GM23338 (cell line): ENCODE results near the gene STOX2. TPM values are rescaled to one million over a fixed set of nuclear protein-coding genes. Genes with fewer than 3 reads are reported as not detected.

Source experiments
- ATAC-seq: fragments of 200-7000 bp; cut with Tn5 transposase; 3 replicates; pipeline ENCODE4 v1.9.1; 2020
- DNase-seq: peaks from one replicate; pipeline ENCODE4 v3.0.0-alpha.2; 2015; ENCODE audit warnings: low spot score
- H2AFZ ChIP-seq: fragments of 200-600 bp; sonication (generic); 2 replicates; pipeline ENCODE4 v1.8.0; 2016; ENCODE audit warnings: antibody characterized with exemption, mild to moderate bottlenecking, moderate library complexity
- H3F3A ChIP-seq: fragments of 200-600 bp; sonication (generic); replicated peaks from 2 replicates; pipeline ENCODE4 v1.8.0; 2017; ENCODE audit warnings: antibody characterized with exemption, mixed run types, low read depth
- H3K27ac ChIP-seq: fragments of 200-600 bp; sonication (generic); 2 replicates; pipeline ENCODE4 v1.6.1; 2016; ENCODE audit warnings: low read depth
- H3K27me3 ChIP-seq: fragments of 200-600 bp; sonication (generic); 2 replicates; pipeline ENCODE4 v1.8.0; 2016; ENCODE audit warnings: mild to moderate bottlenecking, mixed run types, moderate library complexity; ENCODE audit not compliant: insufficient read depth
- H3K36me3 ChIP-seq: fragments of 200-600 bp; sonication (generic); 2 replicates; pipeline ENCODE4 v1.8.0; 2016; ENCODE audit warnings: mild to moderate bottlenecking; ENCODE audit not compliant: insufficient read depth
- H3K4me1 ChIP-seq: fragments of 200-600 bp; sonication (generic); 2 replicates; pipeline ENCODE4 v1.8.0; 2016; ENCODE audit warnings: mild to moderate bottlenecking, moderate library complexity; ENCODE audit not compliant: insufficient read depth
- H3K4me2 ChIP-seq: fragments of 200-600 bp; sonication (generic); 2 replicates; pipeline ENCODE4 v1.7.1; 2017; ENCODE audit warnings: mixed run types
- H3K4me3 ChIP-seq: fragments of 200-600 bp; sonication (generic); 2 replicates; pipeline ENCODE4 v1.6.1; 2016; ENCODE audit warnings: mixed run types
- H3K79me2 ChIP-seq: fragments of 200-600 bp; sonication (generic); replicated peaks from 2 replicates; pipeline ENCODE4 v1.8.0; 2017; ENCODE audit warnings: mild to moderate bottlenecking; ENCODE audit not compliant: insufficient read depth
- H3K9me2 ChIP-seq: fragments of 200-600 bp; sonication (generic); 2 replicates; pipeline ENCODE4 v1.8.0; 2017; ENCODE audit not compliant: insufficient read depth
- H4K20me1 ChIP-seq: fragments of 200-600 bp; sonication (generic); replicated peaks from 2 replicates; pipeline ENCODE4 v1.8.0; 2017; ENCODE audit warnings: mild to moderate bottlenecking; ENCODE audit not compliant: insufficient read depth
- H3K27ac Mint-ChIP-seq: 2 replicates; pipeline ENCODE4 v1.8.0; 2020; ENCODE audit warnings: inconsistent platforms, mild to moderate bottlenecking, moderate library complexity, mixed read lengths
- H3K27me3 Mint-ChIP-seq: 3 replicates; pipeline ENCODE4 v1.8.0; 2022; ENCODE audit warnings: low read depth, mild to moderate bottlenecking, moderate library complexity, mixed read lengths, inconsistent platforms; ENCODE audit not compliant: insufficient read depth, poor library complexity
- H3K36me3 Mint-ChIP-seq: 3 replicates; pipeline ENCODE4 v1.8.0; 2021; ENCODE audit warnings: low read depth, mild to moderate bottlenecking, inconsistent platforms, moderate library complexity, mixed read lengths
- H3K4me1 Mint-ChIP-seq: 3 replicates; pipeline ENCODE4 v1.8.0; 2020; ENCODE audit warnings: mild to moderate bottlenecking, inconsistent platforms, mixed read lengths
- H3K4me3 Mint-ChIP-seq: 3 replicates; pipeline ENCODE4 v1.8.0; 2021; ENCODE audit warnings: moderate library complexity, mild to moderate bottlenecking, inconsistent platforms, mixed read lengths
- H3K9me3 Mint-ChIP-seq: 3 replicates; pipeline ENCODE4 v1.8.0; 2020; ENCODE audit warnings: moderate library complexity, mild to moderate bottlenecking, inconsistent platforms, mixed read lengths
- EZH2phosphoT487 ChIP-seq: fragments of 200-600 bp; sonication (generic); IDR thresholded peaks from one replicate; pipeline ENCODE4 v1.8.1; 2018; ENCODE audit warnings: antibody characterized with exemption; ENCODE audit not compliant: unreplicated experiment
- STAT1 ChIP-seq: IDR thresholded peaks from one replicate; pipeline ENCODE4 v1.6.1; 2016; ENCODE audit warnings: antibody characterized with exemption; ENCODE audit not compliant: unreplicated experiment
- ZNF462 ChIP-seq: fragments of 250-450 bp; sonication (Bioruptor Pico); IDR thresholded peaks from 2 replicates; pipeline ENCODE4 v1.5.0; 2020; ENCODE audit warnings: mild to moderate bottlenecking, moderate library complexity
- polyA plus RNA-seq: library from polyadenylated mRNA; unstranded; fragments of >200 nt; fragmentation: Nextera tagmentation; extraction: Ambion mirVana; gene quantifications from 2 replicates; pipeline ENCODE4 v1.2.1, GENCODE V29; 2016
- total RNA-seq: library from RNA; depleted of rRNA; stranded (reverse); fragments of >200 nt; shearing (Covaris generic); gene quantifications from 2 replicates; pipeline ENCODE4 v1.2.3, GENCODE V29; 2014
- TF ChIP-seq, protein P1 (sequence below): IDR thresholded peaks from 2 replicates; pipeline ENCODE4 v1.6.1; 2016; ENCODE audit warnings: antibody characterized with exemption

The STOX2 gene
- total and polyA plus RNA-seq, 2 experiments from 2014 or later = 19.8 to 20.6 TPM

- no peak for TF ChIP-seq ZNF462 (CRISPR knock-in tag)
- TF ChIP-seq, protein P1, sequence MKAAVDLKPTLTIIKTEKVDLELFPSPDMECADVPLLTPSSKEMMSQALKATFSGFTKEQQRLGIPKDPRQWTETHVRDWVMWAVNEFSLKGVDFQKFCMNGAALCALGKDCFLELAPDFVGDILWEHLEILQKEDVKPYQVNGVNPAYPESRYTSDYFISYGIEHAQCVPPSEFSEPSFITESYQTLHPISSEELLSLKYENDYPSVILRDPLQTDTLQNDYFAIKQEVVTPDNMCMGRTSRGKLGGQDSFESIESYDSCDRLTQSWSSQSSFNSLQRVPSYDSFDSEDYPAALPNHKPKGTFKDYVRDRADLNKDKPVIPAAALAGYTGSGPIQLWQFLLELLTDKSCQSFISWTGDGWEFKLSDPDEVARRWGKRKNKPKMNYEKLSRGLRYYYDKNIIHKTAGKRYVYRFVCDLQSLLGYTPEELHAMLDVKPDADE = no peak
These were observed 159.8 kb downstream of the STOX2 start (continued) for GRCh38 chr4:184064877-184065276.

DNA sequence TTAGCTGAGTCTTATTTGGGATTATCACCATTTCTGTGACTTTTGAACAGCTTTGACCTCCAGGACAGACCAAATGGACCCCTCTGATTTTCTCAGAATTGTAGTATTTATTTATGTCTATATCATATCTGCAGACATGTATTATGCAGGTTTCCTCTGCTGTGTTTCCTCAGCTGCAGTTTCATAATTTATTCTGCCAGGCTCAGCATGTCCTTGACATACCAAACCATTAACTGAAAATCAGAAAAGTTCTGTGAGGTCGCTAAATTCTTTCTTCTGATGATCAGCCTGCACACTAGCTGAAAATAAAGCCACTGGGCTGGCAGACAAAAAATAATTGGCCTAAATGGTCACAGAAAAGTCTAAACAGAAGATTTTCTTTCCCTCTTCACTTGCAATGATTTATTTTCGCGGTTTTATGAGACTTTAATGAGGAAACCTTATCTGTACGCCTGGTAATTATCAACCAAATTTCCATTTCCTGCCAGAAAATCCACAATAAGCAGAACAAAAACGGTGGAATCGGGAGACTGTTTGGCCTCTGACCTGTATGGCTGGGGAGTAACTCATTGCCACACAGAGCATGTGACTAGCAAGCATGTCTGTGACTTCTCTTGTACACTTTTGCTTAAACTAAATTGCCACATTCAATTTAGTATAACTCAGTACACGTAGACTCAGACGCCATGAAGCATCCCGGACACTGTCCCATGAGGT, 161.6 kb downstream of the STOX2 start:
- Mint-ChIP-seq H3K27me3 (peaks cover 2% of the 10 kb centered on the region), H3K4me3 (no peak overlapping the region), H3K9me3 (no peaks in the 10 kb centered on the region), H3K27ac (no peak overlapping the region), H3K36me3 (no peaks in the 10 kb centered on the region), H3K4me1 (peaks cover under 1% of the 10 kb centered on the region; the same call in 2 of the 3 replicates)
- no peaks in the 10 kb centered on the region for H3K27me3 ChIP-seq
- no peaks in the 10 kb centered on the region for H3K9me2 ChIP-seq
- H3K4me1 ChIP-seq = no peaks in the 10 kb centered on the region
- no peak overlapping the region for H3K27ac ChIP-seq
- no peaks in the 10 kb centered on the region for H3K79me2 ChIP-seq
- H3K36me3 ChIP-seq = no peaks in the 10 kb centered on the region
- ATAC-seq = no peak
- no peak for DNase-seq
- no peak overlapping the region for H2AFZ ChIP-seq
- no peaks in the 10 kb centered on the region for H4K20me1 ChIP-seq
- H3K4me3 ChIP-seq = no peak overlapping the region
- no peak overlapping the region for H3K4me2 ChIP-seq
- H3F3A ChIP-seq = no peaks in the 10 kb centered on the region
- TF ChIP-seq EZH2phosphoT487 = no peak
- TF ChIP-seq ZNF462 (CRISPR knock-in tag) = no peak
- no peak for TF ChIP-seq STAT1
